GM19468 (cell line): ENCODE results near the gene WBP2.
"Not testable (repeated sequence)": the region's sequence is repeated elsewhere in the genome, so short reads cannot be mapped to it uniquely, and the experiment has no call there.

ENCODE experiments used
- ATAC-seq: cut with Tn5 transposase; IDR thresholded peaks from one replicate; pipeline ENCODE4 v1.9.1; 2021; ENCODE audit warnings: mild to moderate bottlenecking, moderate library complexity, moderate number of reproducible peaks; ENCODE audit not compliant: unreplicated experiment; ENCODE audit errors: extremely low read depth

The WBP2 gene

GRCh38 chr17:75819678-75820077 is 35.5 kb downstream of the WBP2 start:
- no peak for ATAC-seq

GRCh38 chr17:75819116-75819515 is 36.0 kb downstream of the WBP2 start:
- ATAC-seq = no peak

- no peak for ATAC-seq
Measured at GRCh38 chr17:75818326-75818885, 36.7 kb downstream of the WBP2 start.

GRCh38 chr17:75817571-75817970 is 37.6 kb downstream of the WBP2 start:
- no peak for ATAC-seq

- no peak for ATAC-seq
Measured at GRCh38 chr17:75816693-75817092, 38.4 kb downstream of the WBP2 start.

GRCh38 chr17:75815399-75815798 is 39.7 kb downstream of the WBP2 start:
- ATAC-seq = no peak

GRCh38 chr17:75814900-75815373 is 40.2 kb downstream of the WBP2 start:
- ATAC-seq = no peak

- ATAC-seq = no peak
Measured at GRCh38 chr17:75814021-75814395, 41.1 kb downstream of the WBP2 start.

- no peak for ATAC-seq
Measured at GRCh38 chr17:75813081-75814020, 41.8 kb downstream of the WBP2 start.

GRCh38 chr17:75812096-75813013 is 42.8 kb downstream of the WBP2 start:
- ATAC-seq = no peak

GRCh38 chr17:75811174-75811573 is 44.0 kb downstream of the WBP2 start:
- no peak for ATAC-seq

GRCh38 chr17:75810756-75811155 is 44.4 kb downstream of the WBP2 start:
- ATAC-seq = not testable (repeated sequence)

- no peak for ATAC-seq
Measured at GRCh38 chr17:75810216-75810615, 44.9 kb downstream of the WBP2 start.

GRCh38 chr17:75809631-75810111 is 45.5 kb downstream of the WBP2 start:
- ATAC-seq = no peak

GRCh38 chr17:75808905-75809621 is 46.1 kb downstream of the WBP2 start:
- ATAC-seq = no peak

- no peak for ATAC-seq
Measured at GRCh38 chr17:75808549-75808904, 46.6 kb downstream of the WBP2 start.

GRCh38 chr17:75807861-75808260 is 47.3 kb downstream of the WBP2 start:
- no peak for ATAC-seq

GRCh38 chr17:75806822-75807500 is 48.2 kb downstream of the WBP2 start:
- no peak for ATAC-seq

GRCh38 chr17:75803883-75804282 is 51.3 kb downstream of the WBP2 start:
- no peak for ATAC-seq
